Measurements from ENCODE around the gene SLC29A1. TPM values are rescaled to one million over a fixed set of nuclear protein-coding genes. Genes with fewer than 3 reads are reported as not detected.
"Not testable (repeated sequence)": the region's sequence is repeated elsewhere in the genome, so short reads cannot be mapped to it uniquely, and the experiment has no call there.

Gene SLC29A1
- total RNA-seq, 2 experiments from 2014 or later = 24.8 to 25.4 TPM

- H3K4me1 Mint-ChIP-seq; H3K36me3 Mint-ChIP-seq (ENCODE audit: low read depth); DNase-seq; H3K4me3 Mint-ChIP-seq; H3K9me3 Mint-ChIP-seq; H3K27me3 Mint-ChIP-seq; POLR2A ChIA-PET; H3K27ac Mint-ChIP-seq: not testable (repeated sequence)
- CTCF ChIA-PET = interaction anchor here (0.6 to 2.0 kb wide), 2 partner anchors 8 to 13 kb away, joined by 3 to 5 read pairs; no protein-coding TSS in a partner anchor
Measured at GRCh38 chr6:44185356-44185755, 38.0 kb upstream of the SLC29A1 start.

DNA sequence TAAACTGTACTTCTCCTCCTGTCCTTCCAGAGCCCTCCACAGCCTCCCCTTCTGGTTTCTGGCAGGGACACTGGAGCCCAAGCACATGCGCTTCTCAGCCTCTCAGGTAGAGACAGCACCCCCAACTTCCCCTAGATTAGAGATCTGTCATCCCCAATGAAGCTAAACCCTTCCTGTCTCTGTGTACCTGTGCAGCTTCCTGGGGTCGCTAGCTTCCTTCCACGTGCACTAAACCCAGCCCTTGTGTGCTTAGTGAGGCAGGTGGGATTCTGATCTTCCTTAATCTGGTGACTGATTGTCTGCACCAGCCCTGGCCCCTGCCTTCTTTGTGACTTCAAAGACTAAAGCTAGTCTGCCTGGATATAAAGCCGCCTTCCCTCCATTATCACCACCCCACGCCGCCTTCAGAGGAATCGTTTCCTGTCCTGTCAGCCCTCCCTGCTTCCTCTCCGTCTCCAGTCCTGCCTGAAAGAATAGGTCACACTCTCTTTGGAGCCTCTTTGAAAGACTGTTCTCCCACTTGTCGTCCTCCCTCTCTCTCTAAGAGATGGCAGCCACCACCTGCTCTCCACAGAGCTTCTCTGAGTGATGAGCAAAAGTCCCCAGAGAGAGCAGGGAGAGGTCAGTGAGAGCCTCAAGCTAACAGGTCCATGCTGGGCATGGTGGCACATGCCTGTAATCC, 37.3 kb upstream of the SLC29A1 start:
- POLR2A ChIA-PET = no interaction called here
- DNase-seq = no peak
- peaks cover 1% of the 10 kb centered on the region for H3K27me3 Mint-ChIP-seq
- H3K4me1 Mint-ChIP-seq = peaks cover 6% of the 10 kb centered on the region
- H3K4me3 Mint-ChIP-seq = no peak overlapping the region
- H3K27ac Mint-ChIP-seq = no peak overlapping the region
- no peaks in the 10 kb centered on the region for H3K36me3 Mint-ChIP-seq (ENCODE audit: low read depth)
- CTCF ChIA-PET = interaction anchor here (0.6 to 2.0 kb wide), 3 partner anchors 9 to 90 kb away, joined by 3 to 5 read pairs (median 3); no protein-coding TSS in a partner anchor
- no peaks in the 10 kb centered on the region for H3K9me3 Mint-ChIP-seq

GRCh38 chr6:44186635-44187025, 36.8 kb upstream of the SLC29A1 start:
- no peak for DNase-seq
- no peaks in the 10 kb centered on the region for H3K9me3 Mint-ChIP-seq
- peaks cover 1% of the 10 kb centered on the region for H3K27me3 Mint-ChIP-seq
- POLR2A ChIA-PET = no interaction called here
- no peaks in the 10 kb centered on the region for H3K36me3 Mint-ChIP-seq (ENCODE audit: low read depth)
- CTCF ChIA-PET = interaction anchor here (1.4 to 2.0 kb wide), 2 partner anchors 14 to 91 kb away, joined by 3 to 5 read pairs; no protein-coding TSS in a partner anchor
- H3K4me3 Mint-ChIP-seq = no peak overlapping the region
- H3K27ac Mint-ChIP-seq = no peak overlapping the region
- H3K4me1 Mint-ChIP-seq = peaks cover 6% of the 10 kb centered on the region

- DNase-seq = no peak
- peaks cover 1% of the 10 kb centered on the region for H3K27me3 Mint-ChIP-seq
- H3K4me1 Mint-ChIP-seq = peaks cover 9% of the 10 kb centered on the region
- H3K9me3 Mint-ChIP-seq = no peaks in the 10 kb centered on the region
- H3K27ac Mint-ChIP-seq = no peak overlapping the region
- no peaks in the 10 kb centered on the region for H3K36me3 Mint-ChIP-seq (ENCODE audit: low read depth)
- POLR2A ChIA-PET = no interaction called here
- CTCF ChIA-PET = no interaction called here
- no peak overlapping the region for H3K4me3 Mint-ChIP-seq
Measured at GRCh38 chr6:44188819-44189218, 34.6 kb upstream of the SLC29A1 start.

DNA sequence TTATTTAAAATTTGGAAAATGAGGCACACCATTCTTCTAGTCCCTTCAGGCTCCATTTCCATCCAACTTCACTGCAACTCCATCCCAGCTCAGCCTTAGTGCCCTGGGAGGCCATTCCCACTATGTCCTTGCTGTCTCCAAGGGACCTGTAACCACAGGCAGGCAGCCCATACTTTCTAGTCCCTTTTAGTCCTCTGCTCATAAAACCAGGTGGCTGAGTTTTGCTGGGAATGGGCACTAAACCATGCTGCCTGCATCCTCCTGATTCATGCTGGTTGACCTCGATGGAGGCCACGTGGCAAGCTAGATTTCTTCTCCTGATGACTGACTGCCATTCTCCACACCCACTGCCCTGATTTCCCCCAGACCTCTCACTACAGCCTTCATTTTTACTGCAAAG, 34.1 kb upstream of the SLC29A1 start:
- Mint-ChIP-seq H3K4me1 (peaks cover 9% of the 10 kb centered on the region), H3K9me3 (no peaks in the 10 kb centered on the region), H3K4me3 (no peak overlapping the region), H3K27ac (no peak overlapping the region), H3K27me3 (peaks cover 1% of the 10 kb centered on the region), H3K36me3 (ENCODE audit: low read depth) (no peaks in the 10 kb centered on the region)
- CTCF ChIA-PET = no interaction called here
- POLR2A ChIA-PET = no interaction called here
- DNase-seq = no peak

DNA sequence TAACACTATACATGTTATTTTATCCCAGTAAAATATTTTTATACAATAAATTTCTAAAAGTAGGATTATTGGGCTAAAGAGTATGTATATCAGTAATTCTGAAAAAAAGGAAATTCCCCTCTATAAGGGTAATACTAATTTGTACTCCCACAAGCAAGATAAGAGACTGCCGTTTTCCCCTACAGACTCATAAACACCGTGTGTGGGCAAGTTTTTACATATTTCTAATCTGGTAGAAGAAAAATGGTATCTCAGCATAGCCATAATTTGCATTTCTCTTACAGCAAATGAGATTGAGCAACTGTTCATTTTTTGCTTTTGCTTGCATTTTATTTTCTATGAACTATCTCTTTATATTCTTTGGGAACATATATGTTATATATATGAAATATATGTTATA, 32.7 kb upstream of the SLC29A1 start:
- CTCF ChIA-PET = interaction anchor here (0.9 kb wide), 1 partner anchor 38 kb away, joined by 3 read pairs; no protein-coding TSS in a partner anchor
- Mint-ChIP-seq H3K27me3 (peaks cover 1% of the 10 kb centered on the region), H3K4me3 (no peak overlapping the region), H3K36me3 (ENCODE audit: low read depth) (no peaks in the 10 kb centered on the region), H3K27ac (no peak overlapping the region), H3K9me3 (no peaks in the 10 kb centered on the region), H3K4me1 (peaks cover 9% of the 10 kb centered on the region)
- no peak for DNase-seq
- POLR2A ChIA-PET = no interaction called here

- POLR2A ChIA-PET = no interaction called here
- CTCF ChIA-PET = interaction anchor here (0.6 kb wide), 1 partner anchor 885 kb away, joined by 4 read pairs; no protein-coding TSS in a partner anchor
- no peak overlapping the region for H3K27ac Mint-ChIP-seq
- H3K9me3 Mint-ChIP-seq = no peaks in the 10 kb centered on the region
- H3K27me3 Mint-ChIP-seq = peaks cover 1% of the 10 kb centered on the region
- no peak overlapping the region for H3K4me3 Mint-ChIP-seq
- no peak for DNase-seq
- peaks cover 4% of the 10 kb centered on the region for H3K4me1 Mint-ChIP-seq
- H3K36me3 Mint-ChIP-seq (ENCODE audit: low read depth) = no peaks in the 10 kb centered on the region
Measured at GRCh38 chr6:44192428-44193041, 30.9 kb upstream of the SLC29A1 start.

DNA sequence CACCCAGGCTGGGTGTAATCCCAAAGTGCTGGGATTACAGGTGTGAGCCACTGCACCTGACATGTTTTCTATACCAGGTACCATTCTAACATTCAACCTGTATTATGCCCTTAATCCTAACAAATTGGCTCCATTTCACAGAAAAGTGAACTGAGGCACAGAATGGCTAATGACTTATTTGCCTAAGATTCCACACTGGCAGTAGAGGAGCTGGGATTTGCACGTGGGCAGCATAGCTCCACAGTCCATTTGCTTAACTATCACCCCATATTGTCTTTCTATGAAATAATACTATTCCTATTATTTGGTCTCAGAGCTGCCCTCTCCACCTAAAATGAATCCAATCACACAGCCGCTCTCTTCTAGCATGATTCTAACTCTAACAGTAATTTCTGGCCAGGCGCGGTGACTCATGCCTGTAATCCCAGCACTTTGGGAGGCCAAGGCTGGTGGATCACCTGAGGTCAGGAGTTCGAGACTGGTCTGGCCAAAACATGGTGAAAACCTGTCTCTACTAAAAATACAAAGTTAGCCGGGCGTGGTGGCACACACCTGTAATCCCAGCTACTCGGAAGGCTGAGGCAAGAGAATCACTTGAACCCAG, 30.0 kb upstream of the SLC29A1 start:
- no peaks in the 10 kb centered on the region for H3K9me3 Mint-ChIP-seq
- H3K4me1 Mint-ChIP-seq = peaks cover 4% of the 10 kb centered on the region
- H3K27ac Mint-ChIP-seq = no peak overlapping the region
- DNase-seq = no peak
- no peaks in the 10 kb centered on the region for H3K36me3 Mint-ChIP-seq (ENCODE audit: low read depth)
- ChIA-PET POLR2A (no interaction called here), CTCF (no interaction called here)
- H3K4me3 Mint-ChIP-seq = no peak overlapping the region
- H3K27me3 Mint-ChIP-seq = no peaks in the 10 kb centered on the region

DNA sequence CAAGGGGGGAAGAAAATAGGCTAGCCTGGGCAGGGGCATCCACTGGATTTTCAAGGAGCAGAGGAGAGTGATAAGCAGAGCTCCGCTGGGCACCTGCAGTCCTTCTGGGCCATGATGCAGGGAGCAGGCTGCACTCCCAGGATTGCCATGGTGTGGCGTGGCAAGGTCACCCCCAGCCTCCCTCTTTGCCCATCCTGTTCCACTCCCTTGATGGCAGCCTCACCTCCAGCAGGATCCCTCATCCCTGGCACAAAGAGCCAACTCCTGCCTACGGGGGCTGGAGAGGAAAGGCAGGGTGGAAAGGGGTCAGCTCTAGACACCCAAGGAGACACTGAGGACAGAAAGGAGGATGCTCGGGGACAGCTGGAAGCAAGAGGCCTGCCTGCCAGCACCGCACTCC, 29.1 kb upstream of the SLC29A1 start:
- H3K9me3 Mint-ChIP-seq = no peaks in the 10 kb centered on the region

DNA sequence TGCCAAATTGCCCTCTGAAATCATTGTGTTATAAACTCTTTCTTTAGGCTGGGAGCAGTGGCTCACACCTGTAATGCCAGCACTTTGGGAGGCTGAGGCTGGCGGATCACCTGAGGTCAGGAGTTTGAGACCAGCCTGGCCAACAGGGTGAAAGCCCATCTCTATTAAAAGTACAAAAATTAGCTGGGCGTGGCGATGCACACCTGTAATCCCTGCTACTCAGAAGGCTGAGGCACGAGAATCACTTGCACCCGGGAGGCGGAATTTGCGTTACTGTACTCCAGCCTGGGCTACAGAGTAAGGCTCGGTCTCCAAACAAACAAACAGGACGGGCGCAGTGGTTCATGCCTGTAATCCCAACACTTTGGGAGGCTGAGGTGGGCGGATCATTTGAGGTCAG, 27.0 kb upstream of the SLC29A1 start:
- POLR2A ChIA-PET; H3K27me3 Mint-ChIP-seq; H3K36me3 Mint-ChIP-seq (ENCODE audit: low read depth); H3K4me1 Mint-ChIP-seq; H3K27ac Mint-ChIP-seq; H3K4me3 Mint-ChIP-seq; H3K9me3 Mint-ChIP-seq; CTCF ChIA-PET; DNase-seq: not testable (repeated sequence)

More for the DNA sequence above, 29.1 kb upstream of the SLC29A1 start:
- POLR2A ChIA-PET = no interaction called here
- H3K27ac Mint-ChIP-seq = no peak overlapping the region
- CTCF ChIA-PET = no interaction called here
- H3K36me3 Mint-ChIP-seq (ENCODE audit: low read depth) = no peaks in the 10 kb centered on the region
- peaks cover 4% of the 10 kb centered on the region for H3K4me1 Mint-ChIP-seq
- no peak for DNase-seq
- no peaks in the 10 kb centered on the region for H3K27me3 Mint-ChIP-seq
- no peak overlapping the region for H3K4me3 Mint-ChIP-seq

DNA sequence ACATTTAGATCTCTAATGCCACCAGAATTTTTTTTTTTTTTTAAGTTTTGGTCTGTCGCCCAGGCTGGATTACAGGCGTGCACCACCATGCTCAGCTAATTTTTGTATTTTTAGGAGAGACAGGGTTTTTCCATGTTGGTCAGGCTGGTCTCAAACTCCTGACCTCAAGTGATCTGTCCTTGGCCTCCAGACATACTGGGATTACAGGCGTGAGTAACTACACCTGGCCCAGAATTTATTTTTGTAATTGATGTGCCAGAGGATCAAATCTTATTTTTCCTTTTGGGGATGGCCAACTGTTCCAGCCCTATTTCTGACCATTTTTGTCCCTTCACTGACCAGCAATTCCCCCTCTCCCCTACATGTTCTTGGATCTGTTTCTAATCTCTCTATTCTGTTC, 24.7 kb upstream of the SLC29A1 start:
- no peak overlapping the region for H3K27ac Mint-ChIP-seq
- DNase-seq = no peak
- H3K4me1 Mint-ChIP-seq = no peaks in the 10 kb centered on the region
- ChIA-PET POLR2A (no interaction called here), CTCF (no interaction called here)
- H3K27me3 Mint-ChIP-seq = no peaks in the 10 kb centered on the region
- H3K4me3 Mint-ChIP-seq = no peak overlapping the region
- H3K36me3 Mint-ChIP-seq (ENCODE audit: low read depth) = no peaks in the 10 kb centered on the region
- H3K9me3 Mint-ChIP-seq = no peaks in the 10 kb centered on the region

DNA sequence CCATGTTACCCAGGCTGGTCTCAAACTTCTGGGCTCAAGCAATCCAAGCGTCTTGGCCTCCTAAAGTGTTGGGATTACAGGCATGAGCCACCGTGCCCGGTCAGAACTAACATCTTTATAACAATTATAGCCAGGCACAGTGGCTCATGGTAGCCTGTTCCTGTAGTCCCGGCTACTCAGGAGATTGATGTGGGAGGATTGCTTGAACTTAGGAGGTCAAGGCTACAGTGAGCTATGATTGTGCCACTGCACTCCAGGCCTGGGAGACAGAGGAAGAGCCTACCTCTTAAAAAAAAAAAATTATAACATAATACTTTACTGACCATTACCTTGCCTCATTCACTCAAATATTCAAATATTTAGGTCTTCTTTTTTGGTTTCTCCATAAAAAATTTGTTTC, 23.5 kb upstream of the SLC29A1 start:
- Mint-ChIP-seq H3K4me1 (no peaks in the 10 kb centered on the region), H3K27me3 (peaks cover 1% of the 10 kb centered on the region), H3K4me3 (no peak overlapping the region), H3K36me3 (ENCODE audit: low read depth) (no peaks in the 10 kb centered on the region), H3K9me3 (no peaks in the 10 kb centered on the region), H3K27ac (no peak overlapping the region)
- ChIA-PET CTCF (no interaction called here), POLR2A (no interaction called here)
- no peak for DNase-seq

GRCh38 chr6:44201200-44201599, 22.2 kb upstream of the SLC29A1 start:
- ChIA-PET CTCF (interaction anchor here (0.8 kb wide), 1 partner anchor 105 kb away, joined by 3 read pairs; no protein-coding TSS in a partner anchor), POLR2A (no interaction called here)
- no peaks in the 10 kb centered on the region for H3K36me3 Mint-ChIP-seq (ENCODE audit: low read depth)
- DNase-seq = no peak
- H3K27ac Mint-ChIP-seq = no peak overlapping the region
- H3K9me3 Mint-ChIP-seq = no peaks in the 10 kb centered on the region
- peaks cover 1% of the 10 kb centered on the region for H3K27me3 Mint-ChIP-seq
- no peak overlapping the region for H3K4me3 Mint-ChIP-seq
- no peaks in the 10 kb centered on the region for H3K4me1 Mint-ChIP-seq
